ENCODE measurements around the gene UBE2O.
"Not testable (repeated sequence)": the region's sequence is repeated elsewhere in the genome, so short reads cannot be mapped to it uniquely, and the experiment has no call there.

- TF ChIP-seq POLR2A, CTCF, EP300 (IDR thresholded peaks at IDR 0.05): not testable (repeated sequence)
Observed at GRCh38 chr17:76346936-76347335, 106.0 kb downstream of the UBE2O start.

All from ovary (tissue), 3 donors.